Right atrium auricular region (tissue), 2 donors: ENCODE data around the gene MYL12B. TPM values are rescaled to one million over a fixed set of nuclear protein-coding genes. Genes with fewer than 3 reads are reported as not detected.

ENCODE experiments used
- DNase-seq: peaks from one replicate; pipeline ENCODE4 v3.0.0-alpha.2; 2019; ENCODE audit warnings: low spot score
- H3K27ac ChIP-seq, 2 donors: fragments of 200-600 bp; sonication (generic); 1 replicate in 1 of 2; 2 replicates in 1 of 2; pipeline ENCODE4 v1.5.1; 2016 to 2019
- H3K27me3 ChIP-seq, 2 donors: fragments of 200-600 bp; sonication (generic); one replicate each; pipeline versions ENCODE4 v1.5.1 to v1.6.0; 2017 to 2019
- H3K36me3 ChIP-seq: fragments of 200-600 bp; sonication (generic); one replicate; pipeline ENCODE4 v1.5.1; 2016
- H3K4me1 ChIP-seq, 2 donors: fragments of 200-600 bp; sonication (generic); one replicate each; pipeline versions ENCODE4 v1.5.1 to v1.6.0; 2017 to 2019
- H3K4me3 ChIP-seq, 2 donors: fragments of 200-600 bp; sonication (generic); 1 replicate in 1 of 2; 2 replicates in 1 of 2; pipeline ENCODE4 v1.5.1; 2017 to 2019; ENCODE audit warnings: mild to moderate bottlenecking in 1 of 2, moderate library complexity in 1 of 2
- H3K9me3 ChIP-seq, 2 donors: fragments of 200-600 bp; sonication (generic); one replicate each; pipeline ENCODE4 v1.5.1; 2019
- total RNA-seq, 2 donors: library from RNA; depleted of rRNA; stranded (reverse); fragments of >200 nt; gene quantifications; one replicate each; pipeline ENCODE4 v1.1.0, GENCODE V29; 2016
- TF ChIP-seq, protein P1 (sequence below), 2 donors: fragments of 200-600 bp; sonication (generic); IDR thresholded peaks; one replicate each; pipeline ENCODE4 v1.5.1; 2019; ENCODE audit warnings: antibody characterized with exemption in 2 of 2

The MYL12B gene
- total RNA-seq, 2 donors from 2014 or later = 180 to 231 TPM

- no peak for DNase-seq
- no peaks in the 10 kb centered on the region for H3K36me3 ChIP-seq
Measured at GRCh38 chr18:3321133-3321812, 59.3 kb downstream of the MYL12B start.

DNA sequence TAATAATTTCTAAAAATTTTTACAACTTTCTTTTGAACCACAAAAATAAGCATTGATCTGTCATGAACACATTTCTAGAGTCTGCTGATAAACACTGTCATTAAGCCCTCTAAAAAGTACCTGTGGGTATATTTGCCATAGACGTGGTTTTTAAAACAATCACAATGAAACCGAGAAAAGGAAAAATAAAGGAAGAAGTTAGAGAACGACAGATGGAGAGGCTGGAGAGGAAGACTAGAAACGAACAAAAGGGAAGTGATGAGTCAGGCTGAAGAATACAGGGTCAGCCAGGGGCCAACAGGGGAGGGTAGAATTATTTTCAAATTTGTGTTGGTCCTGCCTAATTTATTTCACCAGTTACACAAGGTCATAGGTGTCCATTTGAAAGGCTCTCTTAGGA lies 62.0 kb downstream of the MYL12B start:
- no peaks in the 10 kb centered on the region for H3K4me1 ChIP-seq
- DNase-seq = no peak
- no peak overlapping the region for H3K27ac ChIP-seq
- no peaks in the 10 kb centered on the region for H3K9me3 ChIP-seq
- H3K4me3 ChIP-seq = no peak overlapping the region
- no peaks in the 10 kb centered on the region for H3K27me3 ChIP-seq
- H3K36me3 ChIP-seq = no peaks in the 10 kb centered on the region
- TF ChIP-seq, protein P1, sequence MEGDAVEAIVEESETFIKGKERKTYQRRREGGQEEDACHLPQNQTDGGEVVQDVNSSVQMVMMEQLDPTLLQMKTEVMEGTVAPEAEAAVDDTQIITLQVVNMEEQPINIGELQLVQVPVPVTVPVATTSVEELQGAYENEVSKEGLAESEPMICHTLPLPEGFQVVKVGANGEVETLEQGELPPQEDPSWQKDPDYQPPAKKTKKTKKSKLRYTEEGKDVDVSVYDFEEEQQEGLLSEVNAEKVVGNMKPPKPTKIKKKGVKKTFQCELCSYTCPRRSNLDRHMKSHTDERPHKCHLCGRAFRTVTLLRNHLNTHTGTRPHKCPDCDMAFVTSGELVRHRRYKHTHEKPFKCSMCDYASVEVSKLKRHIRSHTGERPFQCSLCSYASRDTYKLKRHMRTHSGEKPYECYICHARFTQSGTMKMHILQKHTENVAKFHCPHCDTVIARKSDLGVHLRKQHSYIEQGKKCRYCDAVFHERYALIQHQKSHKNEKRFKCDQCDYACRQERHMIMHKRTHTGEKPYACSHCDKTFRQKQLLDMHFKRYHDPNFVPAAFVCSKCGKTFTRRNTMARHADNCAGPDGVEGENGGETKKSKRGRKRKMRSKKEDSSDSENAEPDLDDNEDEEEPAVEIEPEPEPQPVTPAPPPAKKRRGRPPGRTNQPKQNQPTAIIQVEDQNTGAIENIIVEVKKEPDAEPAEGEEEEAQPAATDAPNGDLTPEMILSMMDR (IDR thresholded peaks at IDR 0.05) = no peak

More at GRCh38 chr18:3321133-3321812, 59.3 kb downstream of the MYL12B start:
- H3K9me3 ChIP-seq = no peaks in the 10 kb centered on the region
- no peak overlapping the region for H3K4me3 ChIP-seq
- TF ChIP-seq, protein P1 (IDR thresholded peaks at IDR 0.05) = no peak
- H3K4me1 ChIP-seq = no peaks in the 10 kb centered on the region
- H3K27ac ChIP-seq = no peak overlapping the region
- no peaks in the 10 kb centered on the region for H3K27me3 ChIP-seq

Other genes with a start within 250 kb of the MYL12B start
- gene LPIN2, start 249.0 kb upstream of the MYL12B start, total RNA-seq = 10 to 100 TPM; 15.5 to 19.0 TPM
- gene MYOM1, start 42.2 kb upstream of the MYL12B start, total RNA-seq = 100 to 1,000 TPM; 357 to 410 TPM
- gene MYL12A, start 14.3 kb upstream of the MYL12B start, total RNA-seq = 1,000 to 10,000 TPM; 1,108 to 5,712 TPM
- gene TGIF1, start 188.0 kb downstream of the MYL12B start, total RNA-seq = 10 to 100 TPM; 32.1 to 44.8 TPM